Measurements from ENCODE around the gene JAK2. TPM values are rescaled to one million over a fixed set of nuclear protein-coding genes. Genes with fewer than 3 reads are reported as not detected.

JAK2 gene
- total and polyA plus RNA-seq, 9 of the 15 experiments (the other 6 are each of a cell fraction or from before 2014, with no cell fraction given) = 4.7 to 23.4 (median 15.3) TPM

DNA sequence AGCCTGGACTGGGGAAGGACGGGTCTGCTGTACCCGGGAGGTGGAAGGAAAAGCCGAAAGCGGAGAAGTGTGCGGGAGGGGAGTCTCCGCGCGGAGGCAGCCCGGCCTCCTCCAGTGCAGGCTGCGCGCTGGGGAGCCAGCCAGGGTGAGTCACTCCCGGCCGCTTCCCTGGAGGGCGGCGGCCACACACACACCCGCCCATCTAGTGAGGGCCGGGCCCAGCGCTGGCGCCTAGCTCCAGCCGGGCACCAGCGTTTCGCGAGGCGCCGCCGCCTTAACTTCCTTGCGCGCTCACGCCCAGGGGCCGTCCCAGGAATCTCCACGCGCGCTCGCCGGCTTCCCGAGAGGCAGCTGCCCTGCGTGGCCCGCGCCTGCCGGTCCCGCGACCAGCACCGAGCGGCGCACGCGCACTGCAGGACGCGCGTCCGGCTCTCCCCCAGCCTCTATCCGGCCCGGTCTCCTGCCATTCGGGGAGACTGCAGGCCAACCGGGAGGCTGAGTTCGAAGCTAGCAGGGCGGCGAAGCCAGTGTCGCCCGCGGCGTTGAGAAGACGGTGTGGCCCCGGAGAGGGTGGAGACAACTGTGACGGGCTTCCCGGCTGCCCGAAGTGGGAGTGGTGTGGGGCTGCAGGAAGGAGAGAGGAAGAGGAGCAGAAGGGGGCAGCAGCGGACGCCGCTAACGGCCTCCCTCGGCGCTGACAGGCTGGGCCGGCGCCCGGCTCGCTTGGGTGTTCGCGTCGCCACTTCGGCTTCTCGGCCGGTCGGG lies at the start of gene JAK2 (continued):
- TF ChIP-seq CREB1 (IDR thresholded peaks at IDR 0.05) (no peak; the same call in none of the 2 replicates), CREB1 (CRISPR knock-in tag; IDR thresholded peaks at IDR 0.05) (peak; percentile 52; the same call in 1 of the 2 replicates), NBN (IDR thresholded peaks at IDR 0.05; ENCODE audit: low read depth) (no peak), SOX6 (IDR thresholded peaks at IDR 0.05) (peak; percentile 26; the same call in 1 of the 2 replicates), ZNF316 (IDR thresholded peaks at IDR 0.05) (no peak), ZNF253 (CRISPR knock-in tag; conservative IDR thresholded peaks at IDR 0.05) (no peak), SMAD4 (CRISPR knock-in tag; conservative IDR thresholded peaks at IDR 0.05) (peak; percentile 64), POLR2A (conservative IDR thresholded peaks at IDR 0.05) (peak; percentile 85), JUND (IDR thresholded peaks at IDR 0.05; ENCODE audit: borderline replicate concordance, low read depth, low read length) (peak; percentile 94), JUND (tag; IDR thresholded peaks at IDR 0.05; ENCODE audit: borderline replicate concordance, low read depth, low read length) (peak; percentile 89; the same call in 1 of the 3 replicates), ETV5 (CRISPR knock-in tag; IDR thresholded peaks at IDR 0.05; ENCODE audit: low read depth) (peak; percentile 72), RCOR1 (IDR thresholded peaks at IDR 0.05; ENCODE audit: borderline replicate concordance in 1 of 2, low read depth in 2 of 2, low read length in 2 of 2) (0 out of 4 replicates have a peak, but pooled peaks of 1 of the 2 experiments have one; percentile 19), ZBTB1 (CRISPR knock-in tag; IDR thresholded peaks at IDR 0.05; ENCODE audit: borderline replicate concordance, low read depth) (no peak; the same call in 1 of the 2 replicates), KAT2B (IDR thresholded peaks at IDR 0.05; ENCODE audit: low read depth, low read length) (no peak)
- TF ChIP-seq, protein P1, sequence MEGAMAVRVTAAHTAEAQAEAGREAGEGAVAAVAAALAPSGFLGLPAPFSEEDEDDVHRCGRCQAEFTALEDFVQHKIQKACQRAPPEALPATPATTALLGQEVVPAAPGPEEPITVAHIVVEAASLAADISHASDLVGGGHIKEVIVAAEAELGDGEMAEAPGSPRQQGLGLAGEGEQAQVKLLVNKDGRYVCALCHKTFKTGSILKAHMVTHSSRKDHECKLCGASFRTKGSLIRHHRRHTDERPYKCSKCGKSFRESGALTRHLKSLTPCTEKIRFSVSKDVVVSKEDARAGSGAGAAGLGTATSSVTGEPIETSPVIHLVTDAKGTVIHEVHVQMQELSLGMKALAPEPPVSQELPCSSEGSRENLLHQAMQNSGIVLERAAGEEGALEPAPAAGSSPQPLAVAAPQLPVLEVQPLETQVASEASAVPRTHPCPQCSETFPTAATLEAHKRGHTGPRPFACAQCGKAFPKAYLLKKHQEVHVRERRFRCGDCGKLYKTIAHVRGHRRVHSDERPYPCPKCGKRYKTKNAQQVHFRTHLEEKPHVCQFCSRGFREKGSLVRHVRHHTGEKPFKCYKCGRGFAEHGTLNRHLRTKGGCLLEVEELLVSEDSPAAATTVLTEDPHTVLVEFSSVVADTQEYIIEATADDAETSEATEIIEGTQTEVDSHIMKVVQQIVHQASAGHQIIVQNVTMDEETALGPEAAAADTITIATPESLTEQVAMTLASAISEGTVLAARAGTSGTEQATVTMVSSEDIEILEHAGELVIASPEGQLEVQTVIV (CRISPR knock-in tag; IDR thresholded peaks at IDR 0.05; ENCODE audit: borderline replicate concordance) = no peak
- TF ChIP-seq, protein P2, sequence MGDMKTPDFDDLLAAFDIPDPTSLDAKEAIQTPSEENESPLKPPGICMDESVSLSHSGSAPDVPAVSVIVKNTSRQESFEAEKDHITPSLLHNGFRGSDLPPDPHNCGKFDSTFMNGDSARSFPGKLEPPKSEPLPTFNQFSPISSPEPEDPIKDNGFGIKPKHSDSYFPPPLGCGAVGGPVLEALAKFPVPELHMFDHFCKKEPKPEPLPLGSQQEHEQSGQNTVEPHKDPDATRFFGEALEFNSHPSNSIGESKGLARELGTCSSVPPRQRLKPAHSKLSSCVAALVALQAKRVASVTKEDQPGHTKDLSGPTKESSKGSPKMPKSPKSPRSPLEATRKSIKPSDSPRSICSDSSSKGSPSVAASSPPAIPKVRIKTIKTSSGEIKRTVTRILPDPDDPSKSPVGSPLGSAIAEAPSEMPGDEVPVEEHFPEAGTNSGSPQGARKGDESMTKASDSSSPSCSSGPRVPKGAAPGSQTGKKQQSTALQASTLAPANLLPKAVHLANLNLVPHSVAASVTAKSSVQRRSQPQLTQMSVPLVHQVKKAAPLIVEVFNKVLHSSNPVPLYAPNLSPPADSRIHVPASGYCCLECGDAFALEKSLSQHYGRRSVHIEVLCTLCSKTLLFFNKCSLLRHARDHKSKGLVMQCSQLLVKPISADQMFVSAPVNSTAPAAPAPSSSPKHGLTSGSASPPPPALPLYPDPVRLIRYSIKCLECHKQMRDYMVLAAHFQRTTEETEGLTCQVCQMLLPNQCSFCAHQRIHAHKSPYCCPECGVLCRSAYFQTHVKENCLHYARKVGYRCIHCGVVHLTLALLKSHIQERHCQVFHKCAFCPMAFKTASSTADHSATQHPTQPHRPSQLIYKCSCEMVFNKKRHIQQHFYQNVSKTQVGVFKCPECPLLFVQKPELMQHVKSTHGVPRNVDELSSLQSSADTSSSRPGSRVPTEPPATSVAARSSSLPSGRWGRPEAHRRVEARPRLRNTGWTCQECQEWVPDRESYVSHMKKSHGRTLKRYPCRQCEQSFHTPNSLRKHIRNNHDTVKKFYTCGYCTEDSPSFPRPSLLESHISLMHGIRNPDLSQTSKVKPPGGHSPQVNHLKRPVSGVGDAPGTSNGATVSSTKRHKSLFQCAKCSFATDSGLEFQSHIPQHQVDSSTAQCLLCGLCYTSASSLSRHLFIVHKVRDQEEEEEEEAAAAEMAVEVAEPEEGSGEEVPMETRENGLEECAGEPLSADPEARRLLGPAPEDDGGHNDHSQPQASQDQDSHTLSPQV (IDR thresholded peaks at IDR 0.05) = peak; percentile 35
- TF ChIP-seq, protein P3, sequence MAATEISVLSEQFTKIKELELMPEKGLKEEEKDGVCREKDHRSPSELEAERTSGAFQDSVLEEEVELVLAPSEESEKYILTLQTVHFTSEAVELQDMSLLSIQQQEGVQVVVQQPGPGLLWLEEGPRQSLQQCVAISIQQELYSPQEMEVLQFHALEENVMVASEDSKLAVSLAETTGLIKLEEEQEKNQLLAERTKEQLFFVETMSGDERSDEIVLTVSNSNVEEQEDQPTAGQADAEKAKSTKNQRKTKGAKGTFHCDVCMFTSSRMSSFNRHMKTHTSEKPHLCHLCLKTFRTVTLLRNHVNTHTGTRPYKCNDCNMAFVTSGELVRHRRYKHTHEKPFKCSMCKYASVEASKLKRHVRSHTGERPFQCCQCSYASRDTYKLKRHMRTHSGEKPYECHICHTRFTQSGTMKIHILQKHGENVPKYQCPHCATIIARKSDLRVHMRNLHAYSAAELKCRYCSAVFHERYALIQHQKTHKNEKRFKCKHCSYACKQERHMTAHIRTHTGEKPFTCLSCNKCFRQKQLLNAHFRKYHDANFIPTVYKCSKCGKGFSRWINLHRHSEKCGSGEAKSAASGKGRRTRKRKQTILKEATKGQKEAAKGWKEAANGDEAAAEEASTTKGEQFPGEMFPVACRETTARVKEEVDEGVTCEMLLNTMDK (IDR thresholded peaks at IDR 0.05; ENCODE audit: borderline replicate concordance, insufficient read depth, low read depth, low read length, poor library complexity, severe bottlenecking) = peak; percentile 45
